GM23248 (cell line): ENCODE data around the gene SON. TPM values are rescaled to one million over a fixed set of nuclear protein-coding genes. Genes with fewer than 3 reads are reported as not detected.
A peak's percentile ranks its signal among the peaks of the same experiment; 100 is the strongest.
"Not testable (repeated sequence)": the region's sequence is repeated elsewhere in the genome, so short reads cannot be mapped to it uniquely, and the experiment has no call there.

Experiments used
- DNase-seq: peaks from one replicate; pipeline ENCODE4 v3.0.0-alpha.2; 2015
- H2AFZ ChIP-seq: fragments of 200-600 bp; sonication (generic); 2 replicates; pipeline ENCODE4 v1.6.1; 2016; ENCODE audit warnings: antibody characterized with exemption
- H3F3A ChIP-seq: fragments of 200-600 bp; sonication (generic); 2 replicates; pipeline ENCODE4 v1.6.1; 2016; ENCODE audit warnings: mild to moderate bottlenecking, antibody characterized with exemption, mixed run types; ENCODE audit not compliant: insufficient read depth
- H3K27ac ChIP-seq: fragments of 200-600 bp; sonication (generic); 2 replicates; pipeline ENCODE4 v1.5.1; 2016; ENCODE audit warnings: mild to moderate bottlenecking
- H3K27me3 ChIP-seq: fragments of 200-600 bp; sonication (generic); replicated peaks from 2 replicates; pipeline ENCODE4 v1.6.1; 2016; ENCODE audit warnings: mild to moderate bottlenecking; ENCODE audit not compliant: insufficient read depth
- H3K36me3 ChIP-seq: fragments of 200-600 bp; sonication (generic); 2 replicates; pipeline ENCODE4 v1.6.1; 2016; ENCODE audit warnings: low read depth, mild to moderate bottlenecking
- H3K4me1 ChIP-seq: fragments of 200-600 bp; sonication (generic); 2 replicates; pipeline ENCODE4 v1.6.1; 2016; ENCODE audit warnings: mild to moderate bottlenecking; ENCODE audit not compliant: insufficient read depth
- H3K4me2 ChIP-seq: fragments of 200-600 bp; sonication (generic); one replicate; pipeline ENCODE4 v1.6.1; 2016; ENCODE audit warnings: mild to moderate bottlenecking; ENCODE audit not compliant: unreplicated experiment
- H3K4me3 ChIP-seq: fragments of 200-600 bp; sonication (generic); 2 replicates; pipeline ENCODE4 v1.5.1; 2016; ENCODE audit warnings: mild to moderate bottlenecking
- H3K79me2 ChIP-seq: fragments of 200-600 bp; sonication (generic); 2 replicates; pipeline ENCODE4 v1.6.1; 2016; ENCODE audit warnings: mild to moderate bottlenecking; ENCODE audit not compliant: insufficient read depth
- H3K9ac ChIP-seq: fragments of 200-600 bp; sonication (generic); 2 replicates; pipeline ENCODE4 v1.6.1; 2016; ENCODE audit warnings: mild to moderate bottlenecking
- H3K9me2 ChIP-seq: fragments of 200-600 bp; sonication (generic); 2 replicates; pipeline ENCODE4 v1.6.1; 2016; ENCODE audit warnings: mixed run types, mild to moderate bottlenecking, moderate library complexity; ENCODE audit not compliant: insufficient read depth
- H3K9me3 ChIP-seq: fragments of 200-600 bp; sonication (generic); one replicate; pipeline ENCODE4 v1.6.1; 2017; ENCODE audit warnings: low read depth
- H4K20me1 ChIP-seq: fragments of 200-600 bp; sonication (generic); 2 replicates; pipeline ENCODE4 v1.6.0; 2016; ENCODE audit not compliant: insufficient read depth
- EZH2 ChIP-seq: fragments of 200-600 bp; sonication (generic); IDR thresholded peaks from 2 replicates; pipeline ENCODE4 v1.6.1; 2018; ENCODE audit warnings: antibody characterized with exemption, mild to moderate bottlenecking; ENCODE audit not compliant: insufficient read depth, poor library complexity, severe bottlenecking
- EZH2phosphoT487 ChIP-seq: fragments of 200-600 bp; sonication (generic); IDR thresholded peaks from 2 replicates; pipeline ENCODE4 v1.6.1; 2018; ENCODE audit warnings: antibody characterized with exemption, moderate library complexity, mild to moderate bottlenecking, low read depth; ENCODE audit not compliant: insufficient read depth
- WGBS, 2 experiments: methylation state at CpG; one replicate each; pipeline ENCODE4 v1.1.6; 2015 to 2017; ENCODE audit warnings: low lambda C conversion rate in 2 of 2, low coverage in 1 of 2; ENCODE audit errors: missing lambda C conversion rate in 2 of 2; 5-methylcytosine and 5-hydroxymethylcytosine counted together
- in situ Hi-C: fragments of 300-500 bp; cut with MboI; formaldehyde crosslinking; loops from 2 replicates; pipeline ENCODE4 v1.15.0; 2020
- polyA plus RNA-seq: library from polyadenylated mRNA; unstranded; fragments of >200 nt; fragmentation: Nextera tagmentation; extraction: Ambion mirVana; gene quantifications from 2 replicates; pipeline ENCODE4 v1.2.1, GENCODE V29; 2016
- total RNA-seq: library from RNA; depleted of rRNA; stranded (reverse); fragments of >200 nt; shearing (Covaris generic); gene quantifications from 2 replicates; pipeline ENCODE4 v1.2.3, GENCODE V29; 2014

Gene SON
- total and polyA plus RNA-seq, 2 experiments from 2014 or later = 106 to 336 TPM

- peak; percentile 60 for DNase-seq
- Histone ChIP-seq H3K36me3 (peaks cover 28% of the 10 kb centered on the region), H3K4me2 (no peak overlapping the region), H2AFZ (no peak overlapping the region), H3K9ac (no peak overlapping the region), H3K9me3 (no peaks in the 10 kb centered on the region), H3K27ac (peak overlapping the region; percentile 25; the same call in 1 of the 2 replicates), H3F3A (peaks cover 20% of the 10 kb centered on the region), H3K4me1 (peaks cover 4% of the 10 kb centered on the region; the same call in 1 of the 2 replicates), H3K4me3 (no peak overlapping the region), H3K9me2 (no peaks in the 10 kb centered on the region), H4K20me1 (no peaks in the 10 kb centered on the region), H3K79me2 (no peaks in the 10 kb centered on the region), H3K27me3 (no peaks in the 10 kb centered on the region)
- TF ChIP-seq EZH2 (no peak), EZH2phosphoT487 (no peak)
- in situ Hi-C loops = no loop called here
- WGBS, 2 experiments = 36% methylated on average over 1 of the region's 1 CpG
Observed at GRCh38 chr21:33608559-33608958, 65.7 kb downstream of the SON start.

GRCh38 chr21:33611006-33611744 lies 68.3 kb downstream of the SON start:
- in situ Hi-C loops = no loop called here
- 98% methylated on average over 7 of the region's 7 CpGs for WGBS, 2 experiments

DNA sequence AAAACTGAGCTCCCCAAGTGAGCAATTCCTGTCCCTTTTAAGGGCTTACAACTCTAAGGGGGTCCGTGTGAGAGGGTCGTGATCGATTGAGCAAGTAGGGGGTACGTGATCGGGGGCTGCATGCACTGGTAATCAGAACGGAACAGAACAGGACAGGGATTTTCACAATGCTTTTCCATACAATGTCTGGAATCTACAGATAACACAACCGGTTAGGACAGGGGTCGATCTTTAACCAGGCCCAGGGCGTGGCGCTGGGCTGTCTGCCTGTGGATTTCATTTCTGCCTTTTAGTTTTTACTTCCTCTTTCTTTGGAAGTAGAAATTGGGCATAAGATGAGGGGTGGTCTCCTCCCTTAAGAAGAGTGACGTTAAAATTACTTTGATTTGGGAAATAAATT lies 74.7 kb downstream of the SON start:
- H4K20me1 ChIP-seq, H3K27ac ChIP-seq, H2AFZ ChIP-seq, H3K9me3 ChIP-seq, H3K4me3 ChIP-seq, H3K27me3 ChIP-seq, H3K9ac ChIP-seq, H3K79me2 ChIP-seq, H3K4me1 ChIP-seq, H3K4me2 ChIP-seq, in situ Hi-C loops, H3F3A ChIP-seq, H3K9me2 ChIP-seq, DNase-seq: not testable (repeated sequence)
- H3K36me3 ChIP-seq = peaks cover 33% of the 10 kb centered on the region
- WGBS, 2 experiments = 97 to 99% methylated on average over 11 of the region's 11 CpGs

More at GRCh38 chr21:33611006-33611744, 68.3 kb downstream of the SON start:
- H4K20me1 ChIP-seq = no peaks in the 10 kb centered on the region
- H3K27me3 ChIP-seq = no peaks in the 10 kb centered on the region
- H3K36me3 ChIP-seq = peaks cover 28% of the 10 kb centered on the region
- DNase-seq = no peak
- H3K4me3 ChIP-seq = no peak overlapping the region
- H3K9ac ChIP-seq = no peak overlapping the region
- no peak overlapping the region for H3K4me2 ChIP-seq
- peaks cover 20% of the 10 kb centered on the region for H3F3A ChIP-seq
- H3K27ac ChIP-seq = no peak overlapping the region
- no peaks in the 10 kb centered on the region for H3K9me3 ChIP-seq
- no peaks in the 10 kb centered on the region for H3K79me2 ChIP-seq
- no peak overlapping the region for H2AFZ ChIP-seq
- no peaks in the 10 kb centered on the region for H3K9me2 ChIP-seq
- peaks cover 4% of the 10 kb centered on the region; the same call in 1 of the 2 replicates for H3K4me1 ChIP-seq
- no peak for TF ChIP-seq EZH2
- TF ChIP-seq EZH2phosphoT487 = no peak

GRCh38 chr21:33618407-33618806 lies 75.6 kb downstream of the SON start:
- H3K9me3 ChIP-seq = no peaks in the 10 kb centered on the region
- no peaks in the 10 kb centered on the region for H3F3A ChIP-seq
- H3K27ac ChIP-seq = no peak overlapping the region
- no peaks in the 10 kb centered on the region for H3K27me3 ChIP-seq
- no peaks in the 10 kb centered on the region for H3K4me1 ChIP-seq
- TF ChIP-seq EZH2 = no peak
- TF ChIP-seq EZH2phosphoT487 = no peak
- in situ Hi-C loops = no loop called here
- H4K20me1 ChIP-seq = no peaks in the 10 kb centered on the region
- no peak overlapping the region for H3K4me3 ChIP-seq
- H3K9ac ChIP-seq = no peak overlapping the region
- H2AFZ ChIP-seq = no peak overlapping the region
- 92 to 100% methylated on average over 2 of the region's 2 CpGs for WGBS, 2 experiments
- peaks cover 26% of the 10 kb centered on the region for H3K36me3 ChIP-seq
- no peaks in the 10 kb centered on the region for H3K79me2 ChIP-seq
- no peak overlapping the region for H3K4me2 ChIP-seq
- DNase-seq = no peak
- H3K9me2 ChIP-seq = no peaks in the 10 kb centered on the region
